Fibroblast of mammary gland (primary cell): ENCODE measurements around the gene LAMC3.

ENCODE experiments used
- DNase-seq: peaks from one replicate; pipeline ENCODE4 v3.0.0-alpha.2; 2010; ENCODE audit warnings: low read depth
- H3K4me3 ChIP-seq: 2 replicates; pipeline ENCODE4 v1.5.1; 2011; ENCODE audit warnings: low read depth, mild to moderate bottlenecking, low read length, moderate library complexity; ENCODE audit not compliant: control insufficient read depth
- CTCF ChIP-seq: conservative IDR thresholded peaks from 2 replicates; pipeline ENCODE4 v1.5.1; 2011; ENCODE audit warnings: low read depth, low read length, inconsistent platforms; ENCODE audit not compliant: control insufficient read depth, insufficient read depth

LAMC3 gene

GRCh38 chr9:131010482-131011273 is 1.7 kb downstream of the LAMC3 start:
- no peak for TF ChIP-seq CTCF
- no peak overlapping the region for H3K4me3 ChIP-seq
- no peak for DNase-seq

GRCh38 chr9:131011274-131012022 is 2.5 kb downstream of the LAMC3 start:
- no peak for DNase-seq
- TF ChIP-seq CTCF, result no peak
- H3K4me3 ChIP-seq, result no peak overlapping the region

- H3K4me3 ChIP-seq, result no peak overlapping the region
- TF ChIP-seq CTCF, result no peak
- DNase-seq, result no peak
Observed at GRCh38 chr9:131012023-131012334, 3.0 kb downstream of the LAMC3 start.

- no peak overlapping the region for H3K4me3 ChIP-seq
- TF ChIP-seq CTCF, result no peak
- DNase-seq, result no peak
Observed at GRCh38 chr9:131012396-131012917, 3.5 kb downstream of the LAMC3 start.

GRCh38 chr9:131013015-131013755 is 4.2 kb downstream of the LAMC3 start:
- no peak for TF ChIP-seq CTCF
- DNase-seq, result no peak

GRCh38 chr9:131013771-131014676 is 5.0 kb downstream of the LAMC3 start:
- DNase-seq, result peak; percentile 33
- TF ChIP-seq CTCF, result no peak
- H3K4me3 ChIP-seq, result no peak overlapping the region

More at GRCh38 chr9:131013015-131013755, 4.2 kb downstream of the LAMC3 start:
- no peak overlapping the region for H3K4me3 ChIP-seq
